HEK293 (cell line): Measurements from ENCODE around the gene MAML2.

Experiments
- CTCF ChIA-PET: fragments of 350-600 bp; formaldehyde crosslinking; extraction: SDS; loops from one replicate; lab custom pipeline; 2021; ENCODE audit warnings: antibody characterized with exemption; lab: Yijun Ruan, JAX
- POLR2A ChIA-PET: fragments of 300-600 bp; formaldehyde crosslinking; extraction: SDS; loops from one replicate; lab custom pipeline; 2020; ENCODE audit warnings: antibody characterized with exemption, inconsistent platforms; lab: Yijun Ruan, JAX
- H3K27ac ChIP-seq: fragments of 200-500 bp; sonication (Bioruptor generic); 2 replicates; pipeline ENCODE4 v1.5.1; 2014; ENCODE audit warnings: low read depth, low read length, control low read depth, inconsistent platforms; ENCODE audit errors: extremely low read depth
- H3K36me3 ChIP-seq, 2 experiments: fragments of 200-500 bp in 1 of 2; sonication (Bioruptor generic) in 1 of 2; 1 replicate in 1 of 2; 2 replicates in 1 of 2; pipeline ENCODE4 v1.5.1; 2014 to 2017; ENCODE audit warnings: inconsistent platforms in 2 of 2, low read length in 2 of 2; ENCODE audit not compliant: control insufficient read depth in 2 of 2, insufficient read depth in 1 of 2
- H3K4me1 ChIP-seq: fragments of 200-500 bp; sonication (Bioruptor generic); 2 replicates; pipeline ENCODE4 v1.5.1; 2014; ENCODE audit warnings: mild to moderate bottlenecking, low read length, inconsistent platforms; ENCODE audit not compliant: control insufficient read depth, insufficient read depth
- H3K4me3 ChIP-seq: 2 replicates; pipeline ENCODE4 v1.5.1; 2011; ENCODE audit warnings: low read depth, mild to moderate bottlenecking, control low read depth, low read length, moderate library complexity
- H3K9me3 ChIP-seq: fragments of 200-500 bp; sonication (Bioruptor generic); 2 replicates; pipeline ENCODE4 v1.5.1; 2014; ENCODE audit warnings: low read depth, low read length, inconsistent platforms; ENCODE audit not compliant: control insufficient read depth, insufficient read depth
- PATZ1 ChIP-seq: fragments of 450-650 bp; formaldehyde crosslinking; IDR thresholded peaks from 2 replicates; pipeline ENCODE4 v1.5.1; 2016; ENCODE audit warnings: missing biosample characterization, missing genetic modification characterization
- RBAK ChIP-seq: fragments of 450-650 bp; formaldehyde crosslinking; IDR thresholded peaks from 2 replicates; pipeline ENCODE4 v1.5.1; 2016; ENCODE audit warnings: missing biosample characterization, missing genetic modification characterization
- SCRT2 ChIP-seq: fragments of 450-650 bp; formaldehyde crosslinking; IDR thresholded peaks from 2 replicates; pipeline ENCODE4 v1.5.1; 2016; ENCODE audit warnings: missing biosample characterization, missing genetic modification characterization
- WT1 ChIP-seq: fragments of 450-650 bp; formaldehyde crosslinking; IDR thresholded peaks from 2 replicates; pipeline ENCODE4 v1.5.1; 2016; ENCODE audit warnings: missing biosample characterization, missing genetic modification characterization
- ZFP37 ChIP-seq: fragments of 450-650 bp; formaldehyde crosslinking; IDR thresholded peaks from 2 replicates; pipeline ENCODE4 v1.5.1; 2016; ENCODE audit warnings: missing biosample characterization, missing genetic modification characterization
- ZFP41 ChIP-seq: fragments of 450-650 bp; formaldehyde crosslinking; IDR thresholded peaks from 2 replicates; pipeline ENCODE4 v1.5.1; 2016; ENCODE audit warnings: missing biosample characterization, missing genetic modification characterization, borderline replicate concordance
- ZNF133 ChIP-seq: fragments of 450-650 bp; formaldehyde crosslinking; IDR thresholded peaks from 2 replicates; pipeline ENCODE4 v1.5.1; 2016; ENCODE audit warnings: missing biosample characterization, missing genetic modification characterization
- ZNF140 ChIP-seq: fragments of 450-650 bp; formaldehyde crosslinking; IDR thresholded peaks from 2 replicates; pipeline ENCODE4 v1.5.1; 2016; ENCODE audit warnings: missing biosample characterization, missing genetic modification characterization
- ZNF175 ChIP-seq: fragments of 450-650 bp; formaldehyde crosslinking; IDR thresholded peaks from 2 replicates; pipeline ENCODE4 v1.5.1; 2016; ENCODE audit warnings: missing biosample characterization, missing genetic modification characterization
- ZNF274 ChIP-seq, 2 experiments: fragments of 200-500 bp in 1 of 2; fragments of 450-650 bp in 1 of 2; sonication (Bioruptor generic) in 1 of 2; formaldehyde crosslinking in 1 of 2; IDR thresholded peaks; 2 replicates each; pipeline versions ENCODE4 v1.5.1 to v1.6.1; 2014 to 2016; ENCODE audit warnings: borderline replicate concordance in 1 of 2, inconsistent platforms in 1 of 2, low read length in 1 of 2, missing biosample characterization in 1 of 2, missing genetic modification characterization in 1 of 2
- ZNF292 ChIP-seq: fragments of 450-650 bp; formaldehyde crosslinking; IDR thresholded peaks from 2 replicates; pipeline ENCODE4 v1.5.1; 2016; ENCODE audit warnings: low read depth, missing biosample characterization, missing genetic modification characterization, borderline replicate concordance
- ZNF324 ChIP-seq: fragments of 450-650 bp; formaldehyde crosslinking; IDR thresholded peaks from 2 replicates; pipeline ENCODE4 v1.5.1; 2016; ENCODE audit warnings: missing biosample characterization, missing genetic modification characterization
- ZNF426 ChIP-seq: fragments of 450-650 bp; formaldehyde crosslinking; IDR thresholded peaks from 2 replicates; pipeline ENCODE4 v1.5.1; 2017; ENCODE audit warnings: missing biosample characterization, missing genetic modification characterization, mild to moderate bottlenecking, inconsistent platforms, moderate library complexity
- ZNF513 ChIP-seq: fragments of 450-650 bp; IDR thresholded peaks from 2 replicates; pipeline ENCODE4 v1.5.1; 2018; ENCODE audit warnings: missing biosample characterization, missing genetic modification characterization
- ZNF530 ChIP-seq: fragments of 450-650 bp; formaldehyde crosslinking; IDR thresholded peaks from 2 replicates; pipeline ENCODE4 v1.5.1; 2016; ENCODE audit warnings: low read depth, missing biosample characterization, missing genetic modification characterization
- ZNF621 ChIP-seq: fragments of 450-650 bp; formaldehyde crosslinking; IDR thresholded peaks from 2 replicates; pipeline ENCODE4 v1.5.1; 2017; ENCODE audit warnings: missing biosample characterization, missing genetic modification characterization
- ZSCAN30 ChIP-seq: fragments of 450-650 bp; IDR thresholded peaks from 2 replicates; pipeline ENCODE4 v1.5.1; 2018; ENCODE audit warnings: missing biosample characterization, mild to moderate bottlenecking, missing genetic modification characterization, moderate library complexity
- TF ChIP-seq, protein P1 (sequence below): fragments of 450-650 bp; formaldehyde crosslinking; IDR thresholded peaks from 2 replicates; pipeline ENCODE4 v1.5.1; 2016; ENCODE audit warnings: missing biosample characterization, missing genetic modification characterization
- TF ChIP-seq, protein P2 (sequence below): fragments of 450-650 bp; formaldehyde crosslinking; IDR thresholded peaks from 2 replicates; pipeline ENCODE4 v1.5.1; 2016; ENCODE audit warnings: missing biosample characterization, missing genetic modification characterization
- TF ChIP-seq, protein P3 (sequence below): fragments of 450-650 bp; formaldehyde crosslinking; IDR thresholded peaks from 2 replicates; pipeline ENCODE4 v1.5.1; 2016; ENCODE audit warnings: missing biosample characterization, missing genetic modification characterization
- TF ChIP-seq, protein P4 (sequence below): fragments of 450-650 bp; formaldehyde crosslinking; IDR thresholded peaks from 2 replicates; pipeline ENCODE4 v1.5.1; 2016; ENCODE audit warnings: missing biosample characterization, missing genetic modification characterization, low read depth

MAML2 gene

GRCh38 chr11:96187822-96188221 lies 155.2 kb downstream of the MAML2 start (continued):
- TF ChIP-seq, protein P1, sequence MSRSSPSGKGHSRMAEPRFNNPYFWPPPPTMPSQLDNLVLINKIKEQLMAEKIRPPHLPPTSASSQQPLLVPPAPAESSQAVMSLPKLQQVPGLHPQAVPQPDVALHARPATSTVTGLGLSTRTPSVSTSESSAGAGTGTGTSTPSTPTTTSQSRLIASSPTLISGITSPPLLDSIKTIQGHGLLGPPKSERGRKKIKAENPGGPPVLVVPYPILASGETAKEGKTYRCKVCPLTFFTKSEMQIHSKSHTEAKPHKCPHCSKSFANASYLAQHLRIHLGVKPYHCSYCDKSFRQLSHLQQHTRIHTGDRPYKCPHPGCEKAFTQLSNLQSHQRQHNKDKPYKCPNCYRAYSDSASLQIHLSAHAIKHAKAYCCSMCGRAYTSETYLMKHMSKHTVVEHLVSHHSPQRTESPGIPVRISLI (tag by site-specific recombination), result no peak

DNA sequence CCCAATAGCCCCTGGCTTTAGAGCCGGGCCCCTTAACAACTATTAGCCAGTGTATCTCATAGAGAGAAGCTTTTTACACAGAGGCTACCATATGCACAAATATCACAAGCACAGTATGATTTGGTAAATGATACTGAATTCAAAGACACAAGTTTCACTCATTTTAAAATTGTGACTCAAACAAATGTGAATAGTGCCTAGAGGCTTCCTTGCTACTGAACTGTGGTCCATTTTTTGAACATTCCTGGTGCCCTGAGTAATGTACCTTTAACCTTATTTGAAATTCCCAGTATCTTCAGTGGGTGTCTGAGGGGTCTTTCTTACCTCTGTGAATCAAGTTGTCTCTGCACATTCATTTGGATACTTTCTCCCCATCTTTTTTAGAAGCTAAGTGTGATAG lies 156.2 kb downstream of the MAML2 start:
- Histone ChIP-seq H3K4me1 (no peaks in the 10 kb centered on the region), H3K27ac (no peak overlapping the region), H3K4me3 (no peak overlapping the region), H3K36me3 (no peaks in the 10 kb centered on the region), H3K9me3 (no peaks in the 10 kb centered on the region)
- no peak for TF ChIP-seq PATZ1 (tag by site-specific recombination)
- no peak for TF ChIP-seq ZNF530 (tag by site-specific recombination)
- no peak for TF ChIP-seq WT1
- CTCF ChIA-PET, result no interaction called here
- POLR2A ChIA-PET, result no interaction called here

DNA sequence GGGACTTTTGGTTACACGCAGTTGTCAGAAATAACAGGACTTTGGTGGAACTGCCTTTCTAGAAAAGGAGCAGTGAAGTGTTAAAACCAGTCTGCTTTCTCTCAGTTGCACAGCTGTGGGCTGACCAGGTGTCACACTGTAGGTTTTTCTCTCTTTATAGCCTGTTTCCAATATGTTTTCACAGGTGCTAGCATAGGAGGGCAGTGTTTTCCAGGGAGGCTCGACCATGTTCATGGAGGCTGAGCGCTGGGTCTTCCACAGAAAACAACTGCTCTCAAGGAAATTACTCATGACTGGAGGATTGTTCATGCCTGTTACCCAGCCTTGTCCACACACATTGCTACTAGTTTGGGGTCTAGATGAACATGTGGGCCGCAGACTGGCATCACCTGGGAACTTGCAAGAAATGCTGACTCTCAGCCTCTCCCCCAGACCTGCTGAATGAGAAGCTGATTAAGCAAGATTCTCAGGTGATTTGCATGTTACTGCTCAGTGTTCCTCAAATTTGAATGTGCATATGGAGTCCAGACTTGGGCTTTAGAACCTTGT lies 157.7 kb downstream of the MAML2 start:
- ChIA-PET CTCF (interaction anchor here (0.7 kb wide), 1 partner anchor 219 kb away, joined by 3 read pairs; no protein-coding TSS in a partner anchor), POLR2A (no interaction called here)
- Histone ChIP-seq H3K9me3 (no peaks in the 10 kb centered on the region), H3K36me3 (no peaks in the 10 kb centered on the region), H3K27ac (no peak overlapping the region), H3K4me3 (no peak overlapping the region), H3K4me1 (no peaks in the 10 kb centered on the region)
- TF ChIP-seq ZNF133 (tag by site-specific recombination) (no peak), ZFP37 (tag by site-specific recombination) (no peak), ZNF175 (no peak), ZNF324 (tag by site-specific recombination) (no peak), SCRT2 (tag by site-specific recombination) (no peak), ZNF292 (tag by site-specific recombination) (no peak), ZNF621 (tag by site-specific recombination) (no peak), ZNF426 (tag by site-specific recombination) (no peak), ZNF140 (tag by site-specific recombination) (no peak), ZNF513 (tag by site-specific recombination) (no peak), RBAK (tag by site-specific recombination) (no peak), ZNF274 (IDR thresholded peaks at IDR 0.05; ENCODE audit: low read length) (no peak), ZNF274 (tag by site-specific recombination; IDR thresholded peaks at IDR 0.05; ENCODE audit: borderline replicate concordance) (no peak), ZFP41 (no peak), ZSCAN30 (tag by site-specific recombination) (no peak)
- TF ChIP-seq, protein P2, sequence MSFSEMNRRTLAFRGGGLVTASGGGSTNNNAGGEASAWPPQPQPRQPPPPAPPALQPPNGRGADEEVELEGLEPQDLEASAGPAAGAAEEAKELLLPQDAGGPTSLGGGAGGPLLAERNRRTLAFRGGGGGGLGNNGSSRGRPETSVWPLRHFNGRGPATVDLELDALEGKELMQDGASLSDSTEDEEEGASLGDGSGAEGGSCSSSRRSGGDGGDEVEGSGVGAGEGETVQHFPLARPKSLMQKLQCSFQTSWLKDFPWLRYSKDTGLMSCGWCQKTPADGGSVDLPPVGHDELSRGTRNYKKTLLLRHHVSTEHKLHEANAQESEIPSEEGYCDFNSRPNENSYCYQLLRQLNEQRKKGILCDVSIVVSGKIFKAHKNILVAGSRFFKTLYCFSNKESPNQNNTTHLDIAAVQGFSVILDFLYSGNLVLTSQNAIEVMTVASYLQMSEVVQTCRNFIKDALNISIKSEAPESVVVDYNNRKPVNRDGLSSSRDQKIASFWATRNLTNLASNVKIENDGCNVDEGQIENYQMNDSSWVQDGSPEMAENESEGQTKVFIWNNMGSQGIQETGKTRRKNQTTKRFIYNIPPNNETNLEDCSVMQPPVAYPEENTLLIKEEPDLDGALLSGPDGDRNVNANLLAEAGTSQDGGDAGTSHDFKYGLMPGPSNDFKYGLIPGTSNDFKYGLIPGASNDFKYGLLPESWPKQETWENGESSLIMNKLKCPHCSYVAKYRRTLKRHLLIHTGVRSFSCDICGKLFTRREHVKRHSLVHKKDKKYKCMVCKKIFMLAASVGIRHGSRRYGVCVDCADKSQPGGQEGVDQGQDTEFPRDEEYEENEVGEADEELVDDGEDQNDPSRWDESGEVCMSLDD (tag by site-specific recombination), result no peak
- TF ChIP-seq, protein P3, sequence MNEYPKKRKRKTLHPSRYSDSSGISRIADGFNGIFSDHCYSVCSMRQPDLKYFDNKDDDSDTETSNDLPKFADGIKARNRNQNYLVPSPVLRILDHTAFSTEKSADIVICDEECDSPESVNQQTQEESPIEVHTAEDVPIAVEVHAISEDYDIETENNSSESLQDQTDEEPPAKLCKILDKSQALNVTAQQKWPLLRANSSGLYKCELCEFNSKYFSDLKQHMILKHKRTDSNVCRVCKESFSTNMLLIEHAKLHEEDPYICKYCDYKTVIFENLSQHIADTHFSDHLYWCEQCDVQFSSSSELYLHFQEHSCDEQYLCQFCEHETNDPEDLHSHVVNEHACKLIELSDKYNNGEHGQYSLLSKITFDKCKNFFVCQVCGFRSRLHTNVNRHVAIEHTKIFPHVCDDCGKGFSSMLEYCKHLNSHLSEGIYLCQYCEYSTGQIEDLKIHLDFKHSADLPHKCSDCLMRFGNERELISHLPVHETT (tag by site-specific recombination), result no peak
- TF ChIP-seq, protein P4, sequence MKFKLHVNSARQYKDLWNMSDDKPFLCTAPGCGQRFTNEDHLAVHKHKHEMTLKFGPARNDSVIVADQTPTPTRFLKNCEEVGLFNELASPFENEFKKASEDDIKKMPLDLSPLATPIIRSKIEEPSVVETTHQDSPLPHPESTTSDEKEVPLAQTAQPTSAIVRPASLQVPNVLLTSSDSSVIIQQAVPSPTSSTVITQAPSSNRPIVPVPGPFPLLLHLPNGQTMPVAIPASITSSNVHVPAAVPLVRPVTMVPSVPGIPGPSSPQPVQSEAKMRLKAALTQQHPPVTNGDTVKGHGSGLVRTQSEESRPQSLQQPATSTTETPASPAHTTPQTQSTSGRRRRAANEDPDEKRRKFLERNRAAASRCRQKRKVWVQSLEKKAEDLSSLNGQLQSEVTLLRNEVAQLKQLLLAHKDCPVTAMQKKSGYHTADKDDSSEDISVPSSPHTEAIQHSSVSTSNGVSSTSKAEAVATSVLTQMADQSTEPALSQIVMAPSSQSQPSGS, result no peak
